AG09319 (cell line): ENCODE measurements around the gene ZNF329.

Experiments used
- DNase-seq: peaks from one replicate; pipeline ENCODE4 v3.0.0-alpha.2; 2010; ENCODE audit warnings: low read depth; ENCODE audit errors: extremely low read depth
- CTCF ChIP-seq: IDR thresholded peaks from 2 replicates; pipeline ENCODE4 v1.5.1; 2011; ENCODE audit warnings: low read depth, mild to moderate bottlenecking, inconsistent platforms, low read length, moderate library complexity

ZNF329 gene

GRCh38 chr19:58093071-58093470 lies 57.5 kb downstream of the ZNF329 start:
- TF ChIP-seq CTCF: no peak
- DNase-seq: no peak

- TF ChIP-seq CTCF: no peak
- no peak for DNase-seq
Observed at GRCh38 chr19:58091251-58091995, 59.2 kb downstream of the ZNF329 start.

DNA sequence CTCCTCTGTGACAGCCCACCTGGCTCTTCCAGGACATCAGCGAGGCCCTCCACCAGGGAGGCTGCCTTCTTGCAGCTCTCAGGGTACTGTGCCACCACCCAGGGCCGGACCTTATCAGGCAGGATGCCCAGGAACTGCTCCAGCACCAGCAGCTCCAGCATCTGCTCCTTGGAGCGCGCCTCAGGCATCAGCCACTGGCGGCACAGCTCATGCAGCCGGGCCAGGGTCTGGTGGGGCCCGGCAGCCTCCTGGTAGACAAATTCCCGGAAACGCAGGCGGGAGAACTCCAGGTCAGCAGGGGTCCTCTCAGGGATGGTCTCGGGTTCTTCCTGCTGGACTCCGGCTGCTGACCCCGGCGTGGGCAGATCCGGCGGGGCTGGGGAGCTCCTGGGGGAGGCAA lies 60.7 kb downstream of the ZNF329 start:
- DNase-seq: no peak
- TF ChIP-seq CTCF: no peak

DNA sequence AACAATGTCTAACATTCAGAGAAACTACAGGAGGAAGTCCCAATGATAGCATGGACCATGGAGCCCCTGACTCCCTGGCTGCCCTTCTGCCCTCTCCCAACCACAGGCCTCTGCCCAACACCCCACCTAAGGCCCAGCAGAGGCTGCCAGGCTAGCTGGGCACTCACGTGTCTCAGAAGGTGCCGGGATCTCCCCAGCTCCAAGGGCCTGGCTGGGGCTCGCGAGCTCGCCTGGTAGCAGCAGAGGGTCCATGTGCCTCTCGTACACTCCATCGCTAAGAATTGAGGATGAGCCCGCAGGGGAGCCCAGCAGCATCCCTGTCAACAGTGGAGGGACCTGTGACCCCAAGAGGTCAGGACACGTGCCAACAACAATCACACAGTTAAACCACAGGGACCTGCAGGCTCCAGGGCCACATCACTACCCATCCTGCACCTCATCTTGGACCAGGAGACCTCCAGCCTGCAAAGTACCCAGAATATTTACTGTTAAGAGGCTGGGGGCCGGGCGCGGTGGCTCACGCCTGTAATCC lies 62.0 kb downstream of the ZNF329 start:
- no peak for TF ChIP-seq CTCF
- no peak for DNase-seq

DNA sequence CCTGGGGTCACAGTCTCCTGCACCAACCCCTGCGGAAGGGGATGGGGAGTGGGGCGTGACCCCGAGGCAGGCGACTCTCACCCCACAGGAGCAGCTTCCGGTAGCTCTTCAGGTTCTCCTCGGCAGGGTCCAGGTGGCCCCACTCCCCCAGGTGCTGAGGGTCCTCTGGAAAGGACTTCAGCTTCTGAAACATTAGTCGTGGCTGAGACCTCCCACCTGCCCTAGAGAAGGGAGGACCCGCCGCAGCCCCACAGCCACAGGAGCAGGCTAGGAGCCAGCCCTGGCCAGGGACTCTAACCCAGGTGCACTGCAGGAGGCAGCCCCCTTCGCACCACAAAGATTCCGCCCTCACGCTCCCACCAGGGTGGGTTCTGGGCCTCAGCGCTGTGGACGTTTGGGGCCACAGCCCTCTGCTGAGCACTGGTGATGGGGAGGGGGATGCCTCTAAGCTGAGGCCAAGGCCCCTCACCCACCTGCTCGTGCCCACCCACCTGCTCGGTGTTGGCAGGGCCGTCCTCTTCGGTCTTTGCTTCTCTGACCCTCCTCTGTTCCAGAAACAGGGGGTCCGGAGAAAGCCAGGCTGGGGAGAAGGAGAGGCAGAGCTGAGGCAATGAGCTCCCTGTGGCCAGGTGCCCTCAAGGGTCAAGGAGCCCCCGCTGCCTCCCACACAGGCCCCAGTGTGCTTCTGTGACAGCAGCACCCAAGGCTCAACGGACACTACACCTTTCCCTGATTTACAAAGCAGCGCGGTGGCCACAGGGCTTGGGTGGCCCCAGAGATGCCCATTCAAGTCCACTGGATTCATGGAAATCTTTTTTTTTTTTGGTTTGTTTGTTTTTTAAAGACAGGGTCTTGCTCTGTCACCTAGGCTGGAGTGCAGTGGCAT lies 63.5 kb downstream of the ZNF329 start:
- no peak for DNase-seq

DNA sequence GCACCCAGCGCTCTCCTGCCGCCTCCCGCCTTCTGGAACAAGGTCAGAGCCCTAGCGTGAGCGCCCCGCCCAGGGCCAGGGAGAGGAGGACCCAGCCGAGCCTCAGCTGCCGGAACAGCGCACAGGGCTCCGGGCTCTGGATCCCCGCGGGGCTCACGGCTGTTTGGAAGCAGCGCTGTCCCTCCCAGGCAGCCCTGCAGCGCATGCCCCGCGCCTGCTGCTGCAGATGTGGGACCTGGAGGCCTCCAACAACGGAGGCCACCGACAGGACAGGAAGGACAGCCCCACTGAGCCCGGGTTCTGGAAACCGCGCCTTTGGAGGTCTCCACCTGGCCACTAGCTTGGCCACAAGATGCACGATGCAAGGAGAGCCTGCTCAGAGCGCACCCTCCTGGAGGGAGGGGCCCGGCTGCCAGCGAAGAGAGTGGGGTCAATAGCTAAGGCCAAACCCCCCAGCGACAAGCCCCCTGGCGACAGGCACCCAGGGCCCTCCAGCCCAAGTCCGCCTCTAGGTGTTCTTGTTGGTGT lies 65.2 kb downstream of the ZNF329 start:
- DNase-seq: no peak
- no peak for TF ChIP-seq CTCF

More for the DNA sequence above, 63.5 kb downstream of the ZNF329 start:
- TF ChIP-seq CTCF: no peak
